ENCODE data around the gene LPCAT1. TPM values are rescaled to one million over a fixed set of nuclear protein-coding genes. Genes with fewer than 3 reads are reported as not detected.

Gene LPCAT1
- total RNA-seq, 1 donor from 2014 or later, result 269 TPM

- no peaks in the 10 kb centered on the region for H3K4me1 Mint-ChIP-seq
- intact Hi-C loops (cut with micrococcal nuclease), result no loop called here
- peaks cover 9% of the 10 kb centered on the region for H3K9me3 Mint-ChIP-seq
- peaks cover 3% of the 10 kb centered on the region for H3K36me3 Mint-ChIP-seq (ENCODE audit: low read depth)
- ATAC-seq (ENCODE audit: low read depth) (no peak), DNase-seq (no peak)
- TF ChIP-seq CTCF (IDR thresholded peaks at IDR 0.05), result no peak
- CTCF ChIA-PET, result no interaction called here
- H3K27ac Mint-ChIP-seq, result no peak overlapping the region
- H3K4me3 Mint-ChIP-seq, result no peak overlapping the region
- H3K27me3 Mint-ChIP-seq, result peaks cover 9% of the 10 kb centered on the region
- POLR2A ChIA-PET, result interaction anchor here (0.6 kb wide), 1 partner anchor 299 kb away, joined by 6 read pairs; no protein-coding TSS in a partner anchor
Measured at GRCh38 chr5:1432296-1432695, 91.5 kb downstream of the LPCAT1 start.

GRCh38 chr5:1431896-1432295, 91.9 kb downstream of the LPCAT1 start:
- ChIA-PET CTCF (no interaction called here), POLR2A (interaction anchor here (0.6 kb wide), 1 partner anchor 299 kb away, joined by 6 read pairs; no protein-coding TSS in a partner anchor)
- Mint-ChIP-seq H3K4me1 (no peaks in the 10 kb centered on the region), H3K27me3 (peaks cover 7% of the 10 kb centered on the region), H3K4me3 (no peak overlapping the region), H3K9me3 (peaks cover 9% of the 10 kb centered on the region), H3K36me3 (ENCODE audit: low read depth) (peaks cover 3% of the 10 kb centered on the region), H3K27ac (no peak overlapping the region)
- DNase-seq (no peak), ATAC-seq (ENCODE audit: low read depth) (no peak)
- TF ChIP-seq CTCF (IDR thresholded peaks at IDR 0.05), result no peak
- intact Hi-C loops (cut with micrococcal nuclease), result no loop called here

GRCh38 chr5:1431021-1431811, 92.5 kb downstream of the LPCAT1 start:
- POLR2A ChIA-PET, result no interaction called here
- H3K27me3 Mint-ChIP-seq, result peaks cover 7% of the 10 kb centered on the region
- DNase-seq (no peak), ATAC-seq (ENCODE audit: low read depth) (no peak)
- no peaks in the 10 kb centered on the region for H3K4me1 Mint-ChIP-seq
- intact Hi-C loops (cut with micrococcal nuclease), result no loop called here
- CTCF ChIA-PET, result no interaction called here
- H3K4me3 Mint-ChIP-seq, result no peak overlapping the region
- H3K9me3 Mint-ChIP-seq, result peaks cover 9% of the 10 kb centered on the region
- H3K36me3 Mint-ChIP-seq (ENCODE audit: low read depth), result peaks cover 3% of the 10 kb centered on the region
- H3K27ac Mint-ChIP-seq, result no peak overlapping the region
- no peak for TF ChIP-seq CTCF (IDR thresholded peaks at IDR 0.05)

- no peak for DNase-seq
- no peak overlapping the region for H3K4me3 Mint-ChIP-seq
Measured at GRCh38 chr5:1430121-1430795, 93.5 kb downstream of the LPCAT1 start.

More at GRCh38 chr5:1430121-1430795, 93.5 kb downstream of the LPCAT1 start:
- intact Hi-C loops (cut with micrococcal nuclease), result no loop called here
- no peaks in the 10 kb centered on the region for H3K4me1 Mint-ChIP-seq
- peaks cover 9% of the 10 kb centered on the region for H3K9me3 Mint-ChIP-seq
- peaks cover 7% of the 10 kb centered on the region for H3K27me3 Mint-ChIP-seq
- H3K36me3 Mint-ChIP-seq (ENCODE audit: low read depth), result peaks cover 3% of the 10 kb centered on the region
- H3K27ac Mint-ChIP-seq, result no peak overlapping the region
- CTCF ChIA-PET, result no interaction called here
- POLR2A ChIA-PET, result no interaction called here
- ATAC-seq (ENCODE audit: low read depth), result no peak
- no peak for TF ChIP-seq CTCF (IDR thresholded peaks at IDR 0.05)
